DMS53 treated with DMSO at 0.1 percent for 48 hours (cell line): ENCODE results near the gene CEP70.
A peak's percentile ranks its signal among the peaks of the same experiment; 100 is the strongest.
"Not testable (repeated sequence)": the region's sequence is repeated elsewhere in the genome, so short reads cannot be mapped to it uniquely, and the experiment has no call there.

Source experiments
- DNase-seq: peaks from one replicate; lab custom pipeline; 2025; ENCODE audit not compliant: unreplicated experiment; lab: John Stamatoyannopoulos, UW

The CEP70 gene

GRCh38 chr3:138594150-138594934, at the start of gene CEP70:
Gene CEP70, minus strand, starts transcription at chr3:138594260. Its CDS starts 21,333 bp downstream, at chr3:138572927.
- DNase-seq: no peak

- no peak for DNase-seq
These were observed 48.8 kb upstream of the CEP70 start for GRCh38 chr3:138642927-138643253.

GRCh38 chr3:138642226-138642926, 48.3 kb upstream of the CEP70 start:
- DNase-seq: no peak

GRCh38 chr3:138640537-138640936, 46.5 kb upstream of the CEP70 start:
- DNase-seq: no peak

GRCh38 chr3:138638641-138639040, 44.6 kb upstream of the CEP70 start:
- no peak for DNase-seq

- DNase-seq: no peak
These were observed 35.5 kb upstream of the CEP70 start for GRCh38 chr3:138629526-138629925.

- DNase-seq: no peak
These were observed 31.8 kb upstream of the CEP70 start for GRCh38 chr3:138625707-138626365.

- no peak for DNase-seq
These were observed 30.5 kb upstream of the CEP70 start for GRCh38 chr3:138624518-138624917.

- no peak for DNase-seq
These were observed 26.4 kb upstream of the CEP70 start for GRCh38 chr3:138620431-138620830.

GRCh38 chr3:138615462-138615861, 21.4 kb upstream of the CEP70 start:
- DNase-seq: no peak

- no peak for DNase-seq
These were observed 15.8 kb upstream of the CEP70 start for GRCh38 chr3:138609898-138610266.

- DNase-seq: peak; percentile 16
These were observed 14.5 kb upstream of the CEP70 start, which contains the start of gene FAIM for GRCh38 chr3:138608322-138609135. Gene FAIM, plus strand, starts transcription at chr3:138608771. Its CDS starts 10,956 bp downstream, at chr3:138619727.

- not testable (repeated sequence) for DNase-seq
These were observed 10.1 kb upstream of the CEP70 start for GRCh38 chr3:138604106-138604595.

GRCh38 chr3:138601661-138602060, 7.6 kb upstream of the CEP70 start:
- not testable (repeated sequence) for DNase-seq

GRCh38 chr3:138600100-138600745, 6.2 kb upstream of the CEP70 start:
- no peak for DNase-seq

GRCh38 chr3:138598534-138598933, 4.5 kb upstream of the CEP70 start:
- no peak for DNase-seq

GRCh38 chr3:138597186-138597976, 3.3 kb upstream of the CEP70 start:
- not testable (repeated sequence) for DNase-seq

- DNase-seq: no peak
These were observed 1.0 kb upstream of the CEP70 start for GRCh38 chr3:138594935-138595610.
